ENCODE data around the gene ATG9B. TPM values are rescaled to one million over a fixed set of nuclear protein-coding genes. Genes with fewer than 3 reads are reported as not detected.
A peak's percentile ranks its signal among the peaks of the same experiment; 100 is the strongest.

Gene ATG9B
- total RNA-seq, 4 donors from 2014 or later = 0.15 to 0.31 TPM; not detected in 2

DNA sequence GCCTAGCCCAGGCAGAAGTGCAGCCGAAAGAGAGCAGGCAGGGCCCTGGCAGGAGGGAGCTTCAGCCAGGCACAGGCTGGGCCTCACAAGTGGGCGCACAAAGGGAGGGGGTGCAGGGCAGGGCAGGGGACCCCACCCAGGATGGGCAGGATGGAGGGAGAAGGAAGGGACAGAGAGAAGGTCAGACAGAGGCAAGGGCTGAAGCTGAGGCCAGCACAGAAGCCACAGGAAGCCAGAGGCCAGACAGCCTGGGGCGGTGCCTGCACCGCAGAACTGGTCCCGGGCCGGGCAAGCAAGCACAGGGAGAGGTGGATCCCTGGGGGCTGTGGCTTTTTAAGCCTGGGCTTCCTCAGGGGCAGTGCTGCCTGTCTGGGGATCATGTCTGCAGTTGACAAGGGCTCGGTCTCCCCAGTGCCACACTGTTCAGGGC, 16.8 kb downstream of the ATG9B start:
- TF ChIP-seq POLR2A (IDR thresholded peaks at IDR 0.05) (no peak), EP300 (IDR thresholded peaks at IDR 0.05) (no peak), POLR2AphosphoS5 (IDR thresholded peaks at IDR 0.05) (no peak), CTCF (IDR thresholded peaks at IDR 0.05) (no peak)
- Histone ChIP-seq H3K27me3 (peaks cover 46% of the 10 kb centered on the region), H3K4me1 (peaks cover 0 to 38% (median 0%) of the 10 kb centered on the region in 3 donors), H3K27ac (peak overlapping the region in 1 of 4 donors; percentile 26), H3K9me3 (no peaks in the 10 kb centered on the region), H3K36me3 (no peaks in the 10 kb centered on the region), H3K4me3 (no peak overlapping the region)
- WGBS, 2 donors (ENCODE audit: low coverage in 1 of 2) = 56 to 59% methylated on average over 5 to 6 of the region's 7 CpGs
- ATAC-seq = peak; percentile 34

DNA sequence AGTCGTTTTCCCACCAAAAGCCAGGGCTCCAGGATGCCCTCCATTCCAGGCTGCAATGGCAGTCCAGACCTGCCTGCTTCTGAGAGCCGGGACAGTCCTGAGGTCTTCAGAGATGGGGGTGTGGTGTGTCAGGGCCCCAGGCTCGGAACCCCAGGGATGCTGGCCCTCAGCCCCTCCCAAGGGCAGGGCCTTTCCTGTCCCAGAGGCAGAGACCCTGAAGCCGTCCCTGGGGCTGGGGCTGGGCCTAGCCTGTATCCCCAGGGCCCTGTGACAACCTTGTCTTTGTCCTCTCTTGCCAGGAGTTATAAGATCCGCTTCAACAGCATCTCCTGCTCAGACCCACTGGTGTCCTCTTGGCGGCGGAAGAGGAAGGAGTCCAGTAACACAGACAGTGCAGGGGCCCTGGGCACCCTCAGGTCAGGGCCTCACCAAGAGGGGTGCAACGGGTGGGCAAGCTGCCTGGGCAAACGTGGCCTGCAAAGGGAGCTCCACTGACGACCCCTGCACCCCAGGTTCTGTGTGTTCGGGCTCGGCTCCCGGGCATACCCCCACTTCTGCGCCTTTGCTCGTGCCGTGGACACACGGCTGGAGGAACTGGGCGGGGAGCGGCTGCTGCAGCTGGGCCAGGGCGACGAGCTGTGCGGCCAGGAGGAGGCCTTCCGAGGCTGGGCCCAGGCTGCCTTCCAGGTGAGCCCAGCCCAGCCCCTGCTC, 17.5 kb downstream of the ATG9B start:
- H3K27ac ChIP-seq = peak overlapping the region in 1 of 4 donors; percentile 26
- H3K4me1 ChIP-seq = peaks cover 0 to 38% (median 0%) of the 10 kb centered on the region in 3 donors
- ATAC-seq = no peak
- TF ChIP-seq POLR2A (IDR thresholded peaks at IDR 0.05) (no peak), EP300 (IDR thresholded peaks at IDR 0.05) (no peak), POLR2AphosphoS5 (IDR thresholded peaks at IDR 0.05) (no peak), CTCF (IDR thresholded peaks at IDR 0.05) (no peak)
- H3K27me3 ChIP-seq = peaks cover 41% of the 10 kb centered on the region
- 71% methylated on average over 1 of the region's 23 CpGs; no CpG with 5 or more reads in 1 of the 2 donors for WGBS, 2 donors (ENCODE audit: low coverage in 1 of 2)
- H3K36me3 ChIP-seq = no peaks in the 10 kb centered on the region
- no peaks in the 10 kb centered on the region for H3K9me3 ChIP-seq
- H3K4me3 ChIP-seq = no peak overlapping the region

- no peak for ATAC-seq
Observed at GRCh38 chr7:151005566-151005965, 18.7 kb downstream of the ATG9B start.

DNA sequence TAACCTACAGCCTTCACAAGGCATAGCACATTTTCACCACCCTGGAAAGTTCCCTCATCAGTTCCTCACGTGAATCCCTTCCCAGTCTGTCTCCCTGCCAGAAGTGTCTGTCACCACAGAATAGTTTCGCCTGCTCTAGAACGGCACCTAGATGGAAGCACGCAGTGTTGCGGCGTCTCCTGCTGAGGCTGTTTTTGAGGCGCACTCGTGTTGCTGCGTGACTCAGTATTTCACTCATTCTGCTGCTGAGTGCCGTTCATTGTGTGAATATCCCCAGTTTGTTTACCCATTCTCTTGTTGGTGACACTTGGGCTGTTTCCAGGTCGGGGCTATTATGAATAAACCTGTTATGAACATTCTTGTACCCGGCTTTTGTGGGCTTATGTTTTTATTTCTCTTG, 20.7 kb downstream of the ATG9B start:
- Histone ChIP-seq H3K4me1 (peaks cover 0 to 22% (median 0%) of the 10 kb centered on the region in 3 donors), H3K4me3 (no peak overlapping the region), H3K27ac (no peak overlapping the region), H3K9me3 (no peaks in the 10 kb centered on the region), H3K27me3 (peaks cover 16% of the 10 kb centered on the region), H3K36me3 (peaks cover 0 to 8% of the 10 kb centered on the region in 2 donors)
- ATAC-seq = no peak
- 69 to 71% methylated on average over 7 to 12 of the region's 12 CpGs for WGBS, 2 donors (ENCODE audit: low coverage in 1 of 2)
- TF ChIP-seq CTCF (IDR thresholded peaks at IDR 0.05) = no peak
- TF ChIP-seq POLR2A (IDR thresholded peaks at IDR 0.05) = no peak
- no peak for TF ChIP-seq EP300 (IDR thresholded peaks at IDR 0.05)

More at GRCh38 chr7:151005566-151005965, 18.7 kb downstream of the ATG9B start:
- no peak overlapping the region for H3K27ac ChIP-seq
- WGBS, 2 donors (ENCODE audit: low coverage in 1 of 2) = 78% methylated on average over 7 of the region's 9 CpGs; no CpG with 5 or more reads in 1 of the 2 donors
- H3K4me1 ChIP-seq = peaks cover 0 to 37% (median 0%) of the 10 kb centered on the region in 3 donors
- TF ChIP-seq CTCF (IDR thresholded peaks at IDR 0.05) (no peak), EP300 (IDR thresholded peaks at IDR 0.05) (no peak), POLR2A (IDR thresholded peaks at IDR 0.05) (no peak), POLR2AphosphoS5 (IDR thresholded peaks at IDR 0.05) (no peak)
- H3K27me3 ChIP-seq = peaks cover 31% of the 10 kb centered on the region
- no peak overlapping the region for H3K4me3 ChIP-seq
- H3K36me3 ChIP-seq = no peaks in the 10 kb centered on the region
- H3K9me3 ChIP-seq = no peaks in the 10 kb centered on the region

DNA sequence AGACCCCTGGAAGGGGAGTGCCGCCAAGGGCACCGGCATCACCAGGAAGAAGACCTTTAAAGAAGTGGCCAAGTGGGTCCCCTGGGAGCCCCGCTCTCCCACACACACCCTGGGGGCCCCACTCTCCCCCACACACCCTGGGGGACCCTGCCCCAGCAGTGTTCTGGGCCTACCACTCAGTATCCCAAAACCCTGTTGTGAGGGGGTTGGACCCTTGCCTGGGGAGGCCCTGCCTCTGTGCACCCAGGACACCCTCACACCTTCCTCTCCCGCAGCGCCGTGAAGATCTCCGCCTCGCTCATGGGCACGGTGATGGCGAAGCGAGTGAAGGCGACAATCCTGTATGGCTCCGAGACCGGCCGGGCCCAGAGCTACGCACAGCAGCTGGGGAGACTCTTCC, 22.7 kb downstream of the ATG9B start:
- no peak for ATAC-seq
- Histone ChIP-seq H3K27me3 (peaks cover 17% of the 10 kb centered on the region), H3K27ac (no peak overlapping the region), H3K36me3 (peaks cover 0 to 11% of the 10 kb centered on the region in 2 donors), H3K4me3 (no peak overlapping the region), H3K4me1 (peaks cover 0 to 11% (median 0%) of the 10 kb centered on the region in 3 donors), H3K9me3 (no peaks in the 10 kb centered on the region)
- TF ChIP-seq CTCF (IDR thresholded peaks at IDR 0.05) = no peak
- TF ChIP-seq POLR2A (IDR thresholded peaks at IDR 0.05) = no peak
- TF ChIP-seq EP300 (IDR thresholded peaks at IDR 0.05) = no peak
- TF ChIP-seq POLR2AphosphoS5 (IDR thresholded peaks at IDR 0.05) = no peak
- 100% methylated on average over 1 of the region's 16 CpGs; no CpG with 5 or more reads in 1 of the 2 donors for WGBS, 2 donors (ENCODE audit: low coverage in 1 of 2)

All from gastroesophageal sphincter (tissue), 4 donors.